ENCODE results near the gene IL3.

The IL3 gene

GRCh38 chr5:132024789-132025402, 35.6 kb upstream of the IL3 start:
- H3K4me3 ChIP-seq (ENCODE audit: low read depth, low read length) = no peak overlapping the region
- DNase-seq (ENCODE audit: low read depth) = no peak

- no peak overlapping the region for H3K4me3 ChIP-seq (ENCODE audit: low read depth, low read length)
- DNase-seq (ENCODE audit: low read depth) = no peak
These were observed 35.0 kb upstream of the IL3 start for GRCh38 chr5:132025403-132025971.

DNA sequence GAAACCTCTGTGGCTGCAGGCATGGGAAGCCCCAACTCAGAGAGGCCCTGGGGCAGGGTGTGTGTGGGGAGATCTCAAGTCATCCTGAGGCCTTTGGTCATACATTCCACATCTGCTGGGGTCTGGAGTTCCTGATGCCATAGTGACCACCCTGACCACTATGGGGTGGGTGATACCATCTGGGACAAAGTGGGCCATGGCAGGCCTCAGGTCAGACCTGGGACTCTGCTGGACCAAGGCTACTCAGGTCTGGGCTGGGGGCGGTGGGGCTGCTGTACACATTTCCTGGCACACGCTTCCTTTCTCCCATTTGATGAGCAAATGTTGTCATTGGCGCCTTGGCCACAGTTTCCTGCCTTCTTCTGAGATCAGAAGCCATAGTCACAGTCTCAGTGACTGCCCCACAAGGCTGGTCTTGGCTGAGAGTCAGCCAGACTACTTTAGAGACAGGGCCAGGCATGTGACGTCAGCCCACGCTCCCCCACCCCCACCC, 33.9 kb upstream of the IL3 start:
- no peak overlapping the region for H3K4me3 ChIP-seq (ENCODE audit: low read depth, low read length)
- DNase-seq (ENCODE audit: low read depth) = no peak

- no peak overlapping the region for H3K4me3 ChIP-seq (ENCODE audit: low read depth, low read length)
- no peak for DNase-seq (ENCODE audit: low read depth)
These were observed 33.4 kb upstream of the IL3 start for GRCh38 chr5:132027027-132027426.

- no peak for DNase-seq (ENCODE audit: low read depth)
- H3K4me3 ChIP-seq (ENCODE audit: low read depth, low read length) = no peak overlapping the region
These were observed 30.7 kb upstream of the IL3 start for GRCh38 chr5:132029609-132030330.

DNA sequence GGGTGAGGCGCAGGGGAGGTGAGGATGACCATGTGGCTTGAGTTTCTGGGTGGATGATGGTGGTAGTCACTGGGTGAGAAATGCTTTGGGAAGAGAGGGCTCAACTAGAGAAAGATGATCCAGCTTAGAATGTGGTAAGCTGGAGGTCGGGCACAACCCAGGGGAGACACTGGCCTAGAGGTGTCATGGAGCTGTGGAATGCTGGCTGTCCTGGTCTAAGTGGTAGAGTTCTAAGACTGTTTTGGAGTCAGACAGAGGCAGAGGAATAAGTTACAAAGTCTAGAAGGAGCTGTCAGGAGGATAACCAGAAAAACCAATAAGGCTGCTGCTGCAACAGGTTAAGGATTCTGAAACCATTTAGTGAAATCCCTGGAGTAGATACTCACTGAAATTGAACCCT, 29.8 kb upstream of the IL3 start:
- no peak for DNase-seq (ENCODE audit: low read depth)
- H3K4me3 ChIP-seq (ENCODE audit: low read depth, low read length) = no peak overlapping the region

DNA sequence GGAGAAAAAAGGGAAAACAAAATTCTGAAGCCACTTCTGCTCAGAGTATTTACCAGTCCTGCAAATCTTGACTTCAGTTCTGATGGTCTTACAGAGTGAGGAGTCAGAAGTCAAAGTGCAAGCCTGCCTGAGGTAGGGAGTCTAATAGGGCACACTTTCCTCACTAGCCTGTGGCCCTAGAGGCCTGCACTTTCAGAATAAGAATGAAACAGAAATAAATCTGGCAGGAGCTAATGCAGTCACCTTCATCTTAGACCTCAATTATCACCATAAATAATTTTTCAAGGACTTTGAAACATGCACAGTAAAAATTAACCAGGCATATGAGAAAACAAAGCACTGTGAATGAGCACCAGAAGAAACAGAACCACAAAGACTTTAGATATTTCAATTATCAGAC, 28.3 kb upstream of the IL3 start:
- no peak overlapping the region for H3K4me3 ChIP-seq (ENCODE audit: low read depth, low read length)
- no peak for DNase-seq (ENCODE audit: low read depth)

GRCh38 chr5:132033122-132033521, 27.3 kb upstream of the IL3 start:
- H3K4me3 ChIP-seq (ENCODE audit: low read depth, low read length) = no peak overlapping the region
- DNase-seq (ENCODE audit: low read depth) = no peak

- DNase-seq (ENCODE audit: low read depth) = no peak
- H3K4me3 ChIP-seq (ENCODE audit: low read depth, low read length) = no peak overlapping the region
These were observed 23.1 kb upstream of the IL3 start for GRCh38 chr5:132037353-132037752.

- no peak for DNase-seq (ENCODE audit: low read depth)
- H3K4me3 ChIP-seq (ENCODE audit: low read depth, low read length) = no peak overlapping the region
These were observed 16.2 kb upstream of the IL3 start for GRCh38 chr5:132044207-132044606.

- DNase-seq (ENCODE audit: low read depth) = no peak
- no peak overlapping the region for H3K4me3 ChIP-seq (ENCODE audit: low read depth, low read length)
These were observed 13.6 kb upstream of the IL3 start for GRCh38 chr5:132046880-132047299.

DNA sequence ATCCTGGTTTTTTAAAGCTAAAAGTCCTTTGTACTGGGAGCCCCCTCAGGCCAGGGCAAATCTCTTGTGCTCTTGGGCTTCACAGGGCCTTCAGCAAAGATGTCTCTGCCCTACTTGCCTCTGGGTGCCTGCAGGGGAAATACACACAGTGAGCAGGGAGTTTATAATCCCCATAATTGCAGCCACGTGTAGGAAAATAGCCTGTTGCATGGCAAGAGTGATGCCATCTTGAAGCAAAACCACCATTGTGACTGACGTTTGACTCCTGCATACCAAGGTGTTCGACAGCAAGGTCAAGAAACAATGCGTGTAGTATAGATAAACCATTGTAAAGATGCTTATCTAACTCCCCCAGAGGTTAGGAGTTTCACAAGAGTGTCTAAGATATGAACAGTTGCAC, 11.4 kb upstream of the IL3 start:
- no peak for DNase-seq (ENCODE audit: low read depth)
- no peak overlapping the region for H3K4me3 ChIP-seq (ENCODE audit: low read depth, low read length)

DNA sequence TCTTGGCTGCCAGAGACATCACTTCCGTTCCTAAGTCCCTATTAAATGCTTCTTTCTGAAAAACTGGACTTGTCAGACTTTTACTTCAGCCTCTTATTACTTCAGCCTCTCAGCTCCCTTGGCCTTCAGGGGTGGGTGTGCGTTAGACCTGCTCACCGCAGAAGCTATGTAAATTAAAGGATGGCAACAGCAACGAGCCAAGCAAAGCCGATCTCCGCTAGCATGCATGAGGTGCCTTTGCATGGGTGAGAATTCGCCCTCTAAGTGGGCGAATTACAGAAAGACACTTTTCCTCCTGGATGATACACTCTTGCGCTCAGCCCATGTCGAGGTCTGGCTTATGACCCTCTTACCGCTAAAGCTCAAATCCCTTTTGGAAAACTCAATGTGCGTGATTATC, 10.9 kb upstream of the IL3 start:
- DNase-seq (ENCODE audit: low read depth) = no peak

DNA sequence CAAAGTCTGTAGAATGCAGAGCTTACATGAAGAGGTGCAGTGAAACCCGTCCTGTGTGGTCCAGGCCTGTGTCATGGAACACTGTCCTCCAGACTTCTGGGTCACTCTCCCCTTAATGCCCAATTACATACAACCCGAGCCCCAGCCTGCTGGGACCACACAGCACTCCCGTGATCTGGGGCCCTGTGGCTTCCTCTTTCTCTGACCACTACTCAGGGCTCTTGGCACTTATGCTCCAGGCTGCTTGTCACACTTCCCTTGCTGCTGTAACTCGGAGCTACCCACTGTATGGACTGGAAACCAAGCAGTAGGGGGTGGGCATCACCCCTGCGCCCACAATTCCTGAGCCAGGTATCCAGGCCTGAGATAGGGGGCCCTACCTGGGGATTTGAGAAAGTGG, 10.3 kb upstream of the IL3 start:
- no peak overlapping the region for H3K4me3 ChIP-seq (ENCODE audit: low read depth, low read length)
- DNase-seq (ENCODE audit: low read depth) = no peak

More for the DNA sequence above, 10.9 kb upstream of the IL3 start:
- H3K4me3 ChIP-seq (ENCODE audit: low read depth, low read length) = no peak overlapping the region

DNA sequence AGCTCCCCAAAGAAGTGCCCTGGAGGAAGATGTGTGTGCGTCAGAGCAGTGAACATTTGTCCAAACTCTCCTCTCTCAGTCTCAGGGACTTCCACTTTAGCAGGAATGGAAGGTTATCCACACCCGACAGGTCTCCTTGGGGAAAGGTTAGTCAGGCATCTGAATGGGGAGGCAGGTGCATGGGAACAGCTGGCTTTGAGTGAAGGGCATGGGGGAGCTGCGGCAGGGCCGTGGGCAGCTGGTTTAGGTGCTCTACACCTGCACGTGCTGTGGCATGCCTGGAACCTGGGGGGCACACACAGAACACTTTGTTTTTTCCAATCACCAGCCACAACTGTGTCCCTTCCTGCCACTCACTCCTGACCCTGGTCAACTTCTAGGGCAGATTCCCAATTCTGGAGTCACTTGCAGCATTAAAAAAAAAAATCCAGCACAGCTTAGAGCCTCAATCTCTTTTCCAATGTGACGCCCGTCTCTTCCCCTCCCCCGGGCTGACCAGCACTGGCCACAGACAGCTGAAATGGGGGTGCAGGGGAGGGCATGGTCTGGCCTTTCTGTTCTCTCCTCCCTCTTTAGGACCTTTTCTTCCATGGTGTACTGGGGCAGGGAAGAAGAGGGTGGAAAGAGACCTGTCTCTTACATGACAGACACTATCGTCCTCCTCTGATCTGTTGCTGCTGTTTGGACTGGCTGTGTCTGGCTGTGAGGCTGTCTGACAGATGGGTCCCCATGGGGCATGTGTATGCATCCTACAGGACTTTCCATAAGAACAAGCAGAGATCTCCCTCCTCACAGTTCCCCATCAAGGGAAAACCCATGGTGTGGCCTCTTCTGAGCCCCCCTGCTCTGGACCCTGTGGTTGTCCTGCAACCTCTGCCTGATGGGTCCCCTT, 9.5 kb upstream of the IL3 start:
- no peak overlapping the region for H3K4me3 ChIP-seq (ENCODE audit: low read depth, low read length)
- no peak for DNase-seq (ENCODE audit: low read depth)

DNA sequence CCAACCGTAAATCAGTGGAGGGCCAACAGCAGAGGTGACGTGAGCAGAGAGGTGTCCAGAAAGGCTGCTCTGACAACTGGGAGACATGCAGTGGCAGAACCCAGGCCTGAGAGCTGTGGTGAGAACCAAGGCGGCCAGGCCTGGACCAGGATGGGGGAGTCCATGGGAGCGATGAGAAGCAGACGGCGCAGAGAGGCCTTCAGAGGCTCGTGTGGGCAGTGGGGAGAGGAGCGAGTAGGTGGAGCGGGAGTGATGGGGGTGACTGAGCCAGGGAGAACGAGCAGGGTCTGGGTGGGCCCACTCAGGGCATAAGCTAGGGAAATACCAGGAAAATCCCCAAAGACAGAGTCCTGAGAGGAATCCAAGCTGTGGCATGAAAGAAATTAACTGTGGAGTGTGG, 7.9 kb upstream of the IL3 start:
- DNase-seq (ENCODE audit: low read depth) = no peak
- no peak overlapping the region for H3K4me3 ChIP-seq (ENCODE audit: low read depth, low read length)

DNA sequence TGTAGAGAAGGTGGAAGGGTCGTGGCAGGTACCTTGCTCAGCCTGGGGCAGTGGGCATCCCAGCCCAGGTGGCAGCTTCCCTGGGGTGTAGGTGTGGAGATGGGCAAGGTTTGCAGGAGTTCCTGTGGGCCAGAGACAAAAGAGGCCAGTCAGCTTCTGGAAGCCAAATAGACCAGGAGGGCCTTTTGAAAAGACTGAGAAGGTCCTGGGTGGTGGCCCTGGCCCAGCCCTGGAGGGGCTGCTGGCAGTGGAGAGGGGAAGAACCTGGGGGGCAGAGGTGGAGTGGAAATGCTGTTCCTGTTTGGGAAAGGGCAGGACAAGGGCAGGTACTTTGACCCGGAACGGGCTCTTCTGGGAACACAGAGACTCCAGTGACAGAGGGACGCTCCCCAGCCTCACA, 7.0 kb upstream of the IL3 start:
- no peak overlapping the region for H3K4me3 ChIP-seq (ENCODE audit: low read depth, low read length)
- no peak for DNase-seq (ENCODE audit: low read depth)

- no peak overlapping the region for H3K4me3 ChIP-seq (ENCODE audit: low read depth, low read length)
- no peak for DNase-seq (ENCODE audit: low read depth)
These were observed 6.3 kb upstream of the IL3 start for GRCh38 chr5:132054031-132054696.

GRCh38 chr5:132054697-132055440, 5.6 kb upstream of the IL3 start:
- H3K4me3 ChIP-seq (ENCODE audit: low read depth, low read length) = no peak overlapping the region
- DNase-seq (ENCODE audit: low read depth) = no peak

Measured in skeletal muscle cell (primary cell).